ENCODE measurements around the gene TMED1.
"Not testable (repeated sequence)": the region's sequence is repeated elsewhere in the genome, so short reads cannot be mapped to it uniquely, and the experiment has no call there.

The TMED1 gene

GRCh38 chr19:10862561-10863106, 26.6 kb upstream of the TMED1 start:
- no peak for DNase-seq (ENCODE audit: low read depth)

GRCh38 chr19:10861103-10861651, 25.2 kb upstream of the TMED1 start:
- peak; percentile 28 for DNase-seq (ENCODE audit: low read depth)

GRCh38 chr19:10858204-10858828, 22.3 kb upstream of the TMED1 start:
- no peak for DNase-seq (ENCODE audit: low read depth)

- not testable (repeated sequence) for DNase-seq (ENCODE audit: low read depth)
Measured at GRCh38 chr19:10856899-10857298, 20.9 kb upstream of the TMED1 start.

GRCh38 chr19:10855879-10856522, 20.0 kb upstream of the TMED1 start:
- DNase-seq (ENCODE audit: low read depth): no peak

DNA sequence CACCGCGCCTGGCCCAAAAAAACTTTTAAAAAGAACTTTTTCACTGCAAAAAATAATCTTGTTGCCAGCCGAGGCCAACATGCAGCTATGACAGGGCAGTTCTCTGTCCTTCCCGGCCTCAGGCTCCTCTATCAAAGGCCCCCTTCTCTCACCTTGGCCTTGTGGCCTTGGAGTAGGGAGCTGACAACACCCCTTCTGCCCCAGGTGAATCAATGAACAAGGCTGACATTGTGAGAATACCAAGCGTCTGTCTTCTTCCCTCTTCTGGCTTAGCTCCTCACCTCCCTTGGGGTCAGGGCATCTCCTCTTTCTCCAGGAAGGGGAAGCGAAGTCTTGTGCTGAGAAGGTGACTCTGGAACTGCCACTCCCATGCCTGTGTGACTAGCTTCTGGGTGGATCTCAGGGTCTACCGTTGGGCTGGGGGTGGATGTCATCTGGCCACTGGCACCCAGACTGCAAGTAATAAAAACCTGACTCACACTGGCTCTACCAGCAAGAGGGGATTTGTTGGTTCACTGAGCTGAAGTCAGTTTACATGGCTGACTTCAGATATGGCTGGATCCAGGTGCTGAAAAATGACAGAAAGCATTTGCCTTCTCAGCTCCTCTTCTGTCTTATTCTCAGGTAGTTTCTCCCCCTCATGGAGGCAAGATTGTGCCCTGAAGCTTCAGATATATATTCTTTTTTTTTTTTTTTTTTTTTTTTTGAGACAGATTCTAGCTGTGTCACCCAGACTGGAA, 18.5 kb upstream of the TMED1 start:
- DNase-seq (ENCODE audit: low read depth): no peak

- no peak for DNase-seq (ENCODE audit: low read depth)
Measured at GRCh38 chr19:10852941-10853340, 16.9 kb upstream of the TMED1 start.

GRCh38 chr19:10852098-10852800, 16.2 kb upstream of the TMED1 start:
- peak; percentile 74 for DNase-seq (ENCODE audit: low read depth)

GRCh38 chr19:10850631-10851030, 14.6 kb upstream of the TMED1 start:
- DNase-seq (ENCODE audit: low read depth): no peak

GRCh38 chr19:10848230-10848856, 12.3 kb upstream of the TMED1 start, which contains the start of gene C19orf38:
Gene C19orf38 (plus strand): TSS chr19:10848415. CDS start chr19:10848509, 94 bp downstream.
- no peak for DNase-seq (ENCODE audit: low read depth)

- DNase-seq (ENCODE audit: low read depth): no peak
Measured at GRCh38 chr19:10846500-10847202, 10.6 kb upstream of the TMED1 start.

- no peak for DNase-seq (ENCODE audit: low read depth)
Measured at GRCh38 chr19:10842788-10843187, 6.8 kb upstream of the TMED1 start.

- DNase-seq (ENCODE audit: low read depth): no peak
Measured at GRCh38 chr19:10839114-10840050, 3.4 kb upstream of the TMED1 start.

DNA sequence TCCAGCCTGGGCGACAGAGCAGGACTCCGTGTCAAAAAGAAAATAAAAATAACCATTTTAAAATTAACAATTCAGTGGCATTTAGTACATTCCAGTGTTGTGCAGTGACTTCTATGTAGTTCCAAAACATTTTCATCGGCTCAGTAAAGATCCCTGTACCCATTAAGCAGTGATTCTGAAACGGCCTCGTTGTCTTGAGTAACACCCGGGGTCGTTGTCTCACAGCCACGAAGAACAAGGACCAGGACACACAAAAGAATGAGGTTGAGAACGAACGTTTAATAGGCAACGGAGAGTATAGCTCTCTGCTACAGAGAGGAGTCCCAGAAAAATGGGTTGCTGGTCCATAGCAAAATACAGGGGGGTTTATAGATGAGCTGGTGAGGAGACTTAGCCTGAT, 2.4 kb upstream of the TMED1 start:
- DNase-seq (ENCODE audit: low read depth): no peak

DNA sequence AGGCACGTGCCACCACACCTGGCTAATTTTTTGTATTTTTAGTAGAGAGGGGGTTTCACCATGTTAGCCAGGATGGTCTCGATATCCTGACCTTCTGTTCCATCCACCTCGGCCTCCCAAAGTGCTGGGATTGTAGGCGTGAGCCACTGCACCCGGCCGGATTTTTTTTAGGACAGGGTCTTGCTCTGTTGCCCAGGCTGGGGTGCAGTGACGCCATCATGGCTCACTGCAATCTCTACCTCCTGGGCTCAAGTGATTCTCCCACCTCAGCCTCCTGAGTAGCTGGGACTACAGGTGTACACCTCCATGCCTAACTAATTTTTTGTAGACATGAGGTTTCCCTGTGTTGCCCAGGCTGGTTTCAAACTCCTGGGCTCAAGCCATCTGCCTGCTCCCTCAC, 1.6 kb upstream of the TMED1 start:
- not testable (repeated sequence) for DNase-seq (ENCODE audit: low read depth)

DNA sequence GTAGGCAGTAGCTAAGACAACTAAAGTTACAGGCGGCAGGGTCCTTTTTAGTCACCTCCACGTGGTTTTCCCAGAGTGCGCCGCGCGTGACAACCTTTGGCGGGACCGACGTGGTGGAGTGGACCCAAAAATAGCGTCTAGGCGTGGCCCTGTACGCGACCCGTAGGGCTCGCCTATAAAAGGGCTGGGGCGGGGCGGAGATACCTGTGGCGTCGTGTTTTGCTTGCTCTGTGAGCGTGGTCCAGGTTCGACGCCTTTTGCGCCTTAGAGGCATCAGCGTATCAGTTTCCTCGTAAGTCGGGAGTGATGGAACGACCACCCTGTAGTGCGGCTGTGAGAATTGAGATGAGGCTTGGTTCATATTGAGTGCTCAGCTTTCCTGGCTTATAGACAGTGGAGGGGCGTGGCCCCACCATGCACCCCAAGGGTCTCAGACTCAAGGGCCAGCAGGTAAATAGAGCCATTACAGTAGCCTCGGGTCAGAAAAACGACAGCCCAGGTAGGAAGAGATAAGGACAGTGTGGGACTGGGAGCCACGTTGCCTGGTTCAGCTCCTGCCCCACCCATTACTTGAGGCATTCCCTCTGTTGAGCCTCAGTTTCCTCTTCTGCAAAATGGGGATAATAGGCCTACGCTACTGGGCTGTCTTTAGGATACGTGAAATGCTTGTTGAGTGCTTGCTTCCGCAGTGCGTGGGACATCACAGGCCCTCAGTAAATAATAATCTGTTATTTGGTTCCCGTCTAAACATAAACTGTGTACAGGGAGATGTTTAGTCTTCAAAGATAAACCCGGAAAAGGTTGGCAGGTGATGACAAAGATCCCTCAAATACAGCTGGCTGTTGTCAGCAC, 693 bp upstream of the TMED1 start:
- DNase-seq (ENCODE audit: low read depth): peak; percentile 76

DNA sequence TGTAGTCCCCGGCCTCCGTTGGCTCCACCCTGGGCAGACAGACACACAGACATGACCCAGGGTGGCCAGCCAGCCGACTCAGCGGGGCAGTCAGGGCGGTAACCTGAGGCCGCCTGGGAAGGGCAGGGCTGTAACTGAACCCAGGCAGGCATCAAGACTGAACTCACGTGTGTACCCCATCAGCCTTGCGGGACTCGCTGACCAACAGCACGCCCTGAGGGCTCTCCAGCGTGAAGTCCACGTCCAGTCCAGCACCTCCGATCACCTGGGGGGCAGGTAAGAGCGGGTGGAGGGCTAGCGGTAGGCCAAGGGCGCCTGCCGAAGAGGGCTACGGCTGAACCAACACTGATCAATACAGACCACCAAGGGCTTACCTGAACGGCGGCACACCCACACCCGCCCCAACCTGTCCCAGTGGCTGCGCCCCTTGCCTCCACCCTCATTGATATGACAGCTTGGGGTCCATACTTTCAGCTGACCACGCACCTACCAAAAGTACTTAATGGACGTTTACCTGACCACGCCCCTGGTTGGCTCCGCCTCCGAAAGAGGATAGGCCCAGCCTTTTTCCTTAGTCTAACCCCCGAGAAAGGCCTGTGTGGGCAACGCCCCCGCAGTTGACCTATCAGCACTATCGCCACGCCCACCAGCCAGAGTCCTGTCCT, 791 bp downstream of the TMED1 start:
- DNase-seq (ENCODE audit: low read depth): no peak

DNA sequence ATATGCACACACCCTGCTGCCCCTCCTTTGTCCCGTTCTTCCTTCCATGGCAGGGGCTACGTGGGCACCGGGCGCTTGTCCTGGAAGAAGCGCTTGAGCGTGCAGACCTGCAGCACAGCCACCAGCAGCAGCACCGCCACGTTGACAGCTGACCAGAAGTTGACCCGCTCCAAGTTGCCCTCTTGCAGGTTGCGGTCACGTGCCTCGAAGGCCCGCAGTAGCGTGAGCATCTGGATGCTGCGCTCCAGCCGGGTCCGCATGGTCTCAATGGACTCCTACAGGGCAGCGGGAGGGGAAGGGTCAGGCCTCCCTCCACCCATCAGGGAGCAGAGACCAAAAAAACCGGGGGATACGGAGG, 3.1 kb downstream of the TMED1 start:
- no peak for DNase-seq (ENCODE audit: low read depth)
